ENCODE results near the gene CYP3A4. TPM values are rescaled to one million over a fixed set of nuclear protein-coding genes. Genes with fewer than 3 reads are reported as not detected.
"Not testable (repeated sequence)": the region's sequence is repeated elsewhere in the genome, so short reads cannot be mapped to it uniquely, and the experiment has no call there.

The CYP3A4 gene
- total RNA-seq, 2 donors from 2014 or later = not detected

GRCh38 chr7:99739699-99740572, 44.0 kb downstream of the CYP3A4 start:
- H3K4me1 ChIP-seq (ENCODE audit: control insufficient read depth in 1 of 2, low read depth in 2 of 2) = no peaks in the 10 kb centered on the region
- H3K9me3 ChIP-seq = no peaks in the 10 kb centered on the region
- H3K27me3 ChIP-seq (replicated peaks; ENCODE audit: insufficient read depth) = no peaks in the 10 kb centered on the region
- no peak overlapping the region for H3K4me3 ChIP-seq
- no peaks in the 10 kb centered on the region for H3K36me3 ChIP-seq
- DNase-seq (ENCODE audit: low spot score) (no peak), ATAC-seq (ENCODE audit: insufficient number of reproducible peaks, low FRiP score, low read depth) (no peak)
- TF ChIP-seq, protein P1, sequence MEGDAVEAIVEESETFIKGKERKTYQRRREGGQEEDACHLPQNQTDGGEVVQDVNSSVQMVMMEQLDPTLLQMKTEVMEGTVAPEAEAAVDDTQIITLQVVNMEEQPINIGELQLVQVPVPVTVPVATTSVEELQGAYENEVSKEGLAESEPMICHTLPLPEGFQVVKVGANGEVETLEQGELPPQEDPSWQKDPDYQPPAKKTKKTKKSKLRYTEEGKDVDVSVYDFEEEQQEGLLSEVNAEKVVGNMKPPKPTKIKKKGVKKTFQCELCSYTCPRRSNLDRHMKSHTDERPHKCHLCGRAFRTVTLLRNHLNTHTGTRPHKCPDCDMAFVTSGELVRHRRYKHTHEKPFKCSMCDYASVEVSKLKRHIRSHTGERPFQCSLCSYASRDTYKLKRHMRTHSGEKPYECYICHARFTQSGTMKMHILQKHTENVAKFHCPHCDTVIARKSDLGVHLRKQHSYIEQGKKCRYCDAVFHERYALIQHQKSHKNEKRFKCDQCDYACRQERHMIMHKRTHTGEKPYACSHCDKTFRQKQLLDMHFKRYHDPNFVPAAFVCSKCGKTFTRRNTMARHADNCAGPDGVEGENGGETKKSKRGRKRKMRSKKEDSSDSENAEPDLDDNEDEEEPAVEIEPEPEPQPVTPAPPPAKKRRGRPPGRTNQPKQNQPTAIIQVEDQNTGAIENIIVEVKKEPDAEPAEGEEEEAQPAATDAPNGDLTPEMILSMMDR (IDR thresholded peaks at IDR 0.05) = no peak
- no peak overlapping the region for H3K27ac ChIP-seq

- Histone ChIP-seq H3K4me1 (ENCODE audit: control insufficient read depth in 1 of 2, low read depth in 2 of 2) (no peaks in the 10 kb centered on the region), H3K36me3 (no peaks in the 10 kb centered on the region), H3K9me3 (no peaks in the 10 kb centered on the region), H3K27ac (no peak overlapping the region), H3K27me3 (replicated peaks; ENCODE audit: insufficient read depth) (no peaks in the 10 kb centered on the region), H3K4me3 (no peak overlapping the region)
- ATAC-seq (ENCODE audit: insufficient number of reproducible peaks, low FRiP score, low read depth) = no peak
- no peak for DNase-seq (ENCODE audit: low spot score)
- TF ChIP-seq, protein P1 (IDR thresholded peaks at IDR 0.05) = no peak
Measured at GRCh38 chr7:99737726-99738125, 46.3 kb downstream of the CYP3A4 start.

DNA sequence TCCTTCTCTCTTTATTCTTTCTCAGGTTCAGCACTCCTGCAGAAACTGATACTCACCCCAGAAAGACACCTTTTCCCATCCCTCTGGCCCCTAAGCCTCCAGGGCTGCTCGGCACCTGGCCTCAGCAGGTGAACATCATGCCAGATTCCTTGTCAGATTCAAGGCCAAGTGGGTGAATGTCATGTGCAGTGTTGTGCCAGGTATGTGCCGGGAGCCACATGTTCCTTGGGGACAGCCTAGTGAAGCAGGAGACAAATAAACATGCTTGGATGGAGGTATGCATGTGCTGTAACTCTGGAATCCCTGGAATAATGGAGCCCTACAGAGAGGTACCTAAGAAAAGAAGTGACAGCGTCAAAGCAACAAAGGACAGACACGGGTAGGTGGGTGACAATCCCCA, 47.3 kb downstream of the CYP3A4 start:
- not testable (repeated sequence) for H3K27me3 ChIP-seq (replicated peaks; ENCODE audit: insufficient read depth); DNase-seq (ENCODE audit: low spot score); H3K4me1 ChIP-seq (ENCODE audit: control insufficient read depth in 1 of 2, low read depth in 2 of 2); ATAC-seq (ENCODE audit: insufficient number of reproducible peaks, low FRiP score, low read depth); H3K27ac ChIP-seq; H3K4me3 ChIP-seq; H3K9me3 ChIP-seq; H3K36me3 ChIP-seq

GRCh38 chr7:99734987-99735386, 49.0 kb downstream of the CYP3A4 start, which contains the start of gene CYP3A7:
CYP3A7 (minus strand) TSS chr7:99735196; CDS start chr7:99735093, 103 bp downstream.
- no peaks in the 10 kb centered on the region for H3K36me3 ChIP-seq
- no peaks in the 10 kb centered on the region for H3K4me1 ChIP-seq (ENCODE audit: control insufficient read depth in 1 of 2, low read depth in 2 of 2)
- DNase-seq (ENCODE audit: low spot score) = no peak
- H3K9me3 ChIP-seq = no peaks in the 10 kb centered on the region
- no peak for ATAC-seq (ENCODE audit: insufficient number of reproducible peaks, low FRiP score, low read depth)
- no peak within 1 kb of the TSS for H3K4me3 ChIP-seq
- TF ChIP-seq, protein P1 (IDR thresholded peaks at IDR 0.05) = no peak
- H3K27me3 ChIP-seq (replicated peaks; ENCODE audit: insufficient read depth) = no peaks in the 10 kb centered on the region
- no peak within 1 kb of the TSS for H3K27ac ChIP-seq

GRCh38 chr7:99733448-99733847, 50.5 kb downstream of the CYP3A4 start:
- H3K4me1 ChIP-seq (ENCODE audit: control insufficient read depth in 1 of 2, low read depth in 2 of 2) = no peaks in the 10 kb centered on the region
- no peak overlapping the region for H3K27ac ChIP-seq
- DNase-seq (ENCODE audit: low spot score) (no peak), ATAC-seq (ENCODE audit: insufficient number of reproducible peaks, low FRiP score, low read depth) (no peak)
- no peaks in the 10 kb centered on the region for H3K36me3 ChIP-seq
- H3K9me3 ChIP-seq = no peaks in the 10 kb centered on the region
- H3K4me3 ChIP-seq = no peak overlapping the region
- H3K27me3 ChIP-seq (replicated peaks; ENCODE audit: insufficient read depth) = no peaks in the 10 kb centered on the region
- TF ChIP-seq, protein P1 (IDR thresholded peaks at IDR 0.05) = peak; percentile 15

Data from thoracic aorta (tissue), 2 donors.